HG03139 (cell line): ENCODE measurements around the gene ARL5B.
A peak's percentile ranks its signal among the peaks of the same experiment; 100 is the strongest.

Experiments
- ATAC-seq: cut with Tn5 transposase; IDR thresholded peaks from one replicate; pipeline ENCODE4 v1.9.1; 2021; ENCODE audit not compliant: unreplicated experiment

Gene ARL5B

GRCh38 chr10:18658271-18659124 is 733 bp upstream of the ARL5B start:
- ATAC-seq, result no peak

DNA sequence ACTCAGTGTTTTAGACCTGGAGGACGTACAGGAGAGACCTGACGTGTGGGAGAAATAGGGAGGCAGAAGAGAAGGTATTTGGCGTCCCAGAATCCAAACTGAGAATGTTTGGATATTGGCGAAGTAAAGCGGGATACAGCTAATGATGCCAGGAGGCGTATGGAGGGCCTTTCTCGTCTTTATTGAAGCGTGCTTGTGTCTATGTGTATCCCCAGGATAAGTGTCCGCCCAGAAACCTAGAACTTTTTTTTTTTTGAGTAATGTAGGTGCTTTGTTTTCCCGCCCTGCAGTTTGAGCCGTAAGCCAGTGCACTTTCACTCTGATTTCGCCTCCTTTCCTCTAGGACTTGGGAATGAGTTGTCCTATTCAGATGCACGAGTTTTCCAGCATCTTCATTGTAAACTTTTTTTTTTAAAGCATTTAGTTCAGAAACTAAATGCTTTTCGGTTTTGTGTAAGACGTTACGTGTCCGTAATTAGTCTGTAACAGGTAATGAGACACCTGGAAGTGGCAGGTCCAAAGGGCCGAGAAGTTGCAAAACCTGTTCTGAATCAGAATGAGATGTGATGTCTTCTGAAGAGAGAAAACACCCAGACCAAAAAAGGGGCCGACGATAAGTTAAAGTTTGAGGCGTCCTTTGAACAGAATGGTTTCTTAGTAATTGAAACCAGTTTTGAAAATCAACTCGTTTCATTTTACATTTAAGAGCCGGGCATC is 746 bp downstream of the ARL5B start:
- ATAC-seq, result peak; percentile 15

DNA sequence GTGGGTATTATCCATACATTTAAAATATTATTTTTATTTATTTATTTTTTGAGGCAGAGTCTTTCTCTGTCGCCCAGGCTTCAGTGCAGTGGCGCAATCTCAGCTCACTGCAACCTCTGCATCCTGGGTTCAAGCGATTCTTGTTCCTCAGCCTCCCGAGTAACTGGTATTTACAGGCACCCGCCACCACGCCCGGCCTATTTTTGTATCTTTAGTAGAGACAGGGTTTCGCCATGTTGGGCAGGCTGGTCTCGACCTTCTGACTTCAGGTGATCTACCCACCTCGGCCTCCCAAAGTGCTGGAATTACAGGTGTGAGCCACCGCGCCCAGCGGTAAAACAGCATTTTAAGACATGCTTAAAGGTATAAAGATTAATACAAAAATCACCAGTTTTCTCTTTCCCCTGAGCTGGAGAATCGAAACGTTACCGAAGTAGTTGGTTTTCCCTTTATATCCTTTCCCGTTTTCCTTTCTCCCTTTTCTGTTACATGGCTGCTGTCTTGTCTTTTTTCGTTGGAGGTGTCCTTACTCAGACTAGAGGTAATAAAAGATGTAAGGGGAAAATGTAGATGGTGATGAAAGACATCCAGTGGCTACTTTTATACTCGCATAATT is 1.7 kb downstream of the ARL5B start:
- ATAC-seq, result no peak

DNA sequence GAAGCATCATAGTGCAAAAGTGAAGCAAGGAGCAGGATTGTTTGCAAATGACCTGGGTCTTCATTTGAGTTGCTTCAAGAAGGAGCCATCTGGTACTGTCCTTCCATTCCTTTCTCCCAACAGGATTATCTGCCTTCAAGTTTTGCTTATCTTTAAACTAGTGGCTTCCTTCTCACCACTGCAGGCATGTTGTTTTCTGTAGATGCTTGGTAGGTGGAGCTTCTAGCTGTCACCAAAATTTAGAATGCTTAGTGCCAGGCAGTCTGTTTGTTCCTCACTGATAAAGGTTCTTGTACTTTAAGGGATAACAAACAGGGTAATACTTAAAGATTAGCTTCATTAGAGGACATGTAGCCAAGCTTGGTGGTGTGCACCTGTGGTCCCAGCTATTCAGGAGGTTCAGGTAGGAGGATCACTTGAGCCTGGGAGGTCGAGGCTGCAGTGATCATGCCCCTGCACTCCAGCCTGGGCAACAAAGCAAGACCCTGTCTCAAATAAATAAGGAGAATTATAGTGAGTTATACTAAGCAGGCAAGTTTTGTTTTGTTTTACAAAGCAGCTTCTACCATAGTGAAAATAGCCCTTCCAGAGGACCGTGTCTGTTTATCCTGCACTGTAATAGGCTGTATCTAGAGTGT is 5.7 kb downstream of the ARL5B start:
- ATAC-seq, result no peak

GRCh38 chr10:18665815-18666558 is 6.8 kb downstream of the ARL5B start:
- no peak for ATAC-seq

- ATAC-seq, result no peak
These were observed 7.6 kb downstream of the ARL5B start for GRCh38 chr10:18666810-18667209.

DNA sequence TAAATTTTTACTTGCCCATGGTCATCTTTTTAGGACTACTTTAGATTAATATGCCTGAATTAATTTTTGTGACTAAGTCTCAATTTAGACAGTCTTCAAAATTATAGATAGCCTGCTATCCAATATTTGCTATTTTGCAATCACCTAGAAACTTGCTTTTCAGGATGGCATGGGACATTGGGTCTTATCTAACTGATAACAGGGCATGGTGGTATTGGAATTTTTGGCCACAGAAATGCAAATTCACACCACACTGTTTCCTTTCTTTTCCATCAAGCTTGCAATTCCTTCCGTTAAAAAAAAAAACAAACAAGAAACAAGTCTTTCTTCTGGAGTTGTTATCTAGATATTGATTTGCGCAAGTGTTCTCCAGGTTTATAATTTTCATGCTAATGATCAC is 8.8 kb downstream of the ARL5B start:
- ATAC-seq, result no peak

- no peak for ATAC-seq
These were observed 16.0 kb downstream of the ARL5B start for GRCh38 chr10:18675086-18675801.

GRCh38 chr10:18680754-18681153 is 21.5 kb downstream of the ARL5B start:
- ATAC-seq, result no peak

- no peak for ATAC-seq
These were observed 22.1 kb downstream of the ARL5B start for GRCh38 chr10:18681366-18681765.

- no peak for ATAC-seq
These were observed 22.8 kb downstream of the ARL5B start for GRCh38 chr10:18681971-18682411.

DNA sequence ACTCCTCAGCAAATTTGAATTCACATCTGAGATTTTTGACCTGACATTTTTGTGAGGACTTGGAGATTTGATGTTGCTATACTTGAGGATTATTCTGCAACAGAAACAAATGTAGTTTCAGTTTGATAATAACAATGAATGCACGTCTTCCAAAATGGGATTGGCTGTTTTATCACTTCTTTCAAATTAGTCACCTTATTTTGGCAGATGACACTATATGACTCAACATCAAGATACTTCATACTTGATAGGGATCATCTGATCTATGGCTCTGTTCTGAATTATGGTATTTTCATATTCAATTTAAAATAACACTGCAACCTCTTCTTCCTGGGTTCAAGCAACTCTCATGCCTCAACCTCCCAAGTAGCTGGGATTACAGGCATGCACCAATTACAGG is 24.2 kb downstream of the ARL5B start:
- no peak for ATAC-seq

DNA sequence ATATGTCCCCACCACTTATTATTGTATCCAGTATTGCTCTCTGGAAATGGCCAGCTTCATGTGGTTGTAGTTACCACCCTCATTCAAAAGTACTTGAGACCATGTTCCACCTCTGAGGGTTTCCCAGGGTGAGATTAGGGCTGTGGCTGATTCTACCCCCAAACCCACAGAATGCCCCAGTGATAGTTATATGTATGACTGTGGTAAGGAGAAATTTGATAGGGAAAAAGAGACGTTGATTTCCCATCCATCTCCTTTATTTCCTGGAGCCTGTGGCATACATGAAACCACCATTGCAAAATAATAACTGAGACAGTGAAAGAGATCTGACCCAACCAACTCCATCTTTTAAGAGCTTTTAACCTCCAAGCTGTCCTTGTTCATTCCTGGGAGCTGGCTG is 25.2 kb downstream of the ARL5B start:
- no peak for ATAC-seq

- ATAC-seq, result no peak
These were observed 25.7 kb downstream of the ARL5B start for GRCh38 chr10:18684953-18685352.

DNA sequence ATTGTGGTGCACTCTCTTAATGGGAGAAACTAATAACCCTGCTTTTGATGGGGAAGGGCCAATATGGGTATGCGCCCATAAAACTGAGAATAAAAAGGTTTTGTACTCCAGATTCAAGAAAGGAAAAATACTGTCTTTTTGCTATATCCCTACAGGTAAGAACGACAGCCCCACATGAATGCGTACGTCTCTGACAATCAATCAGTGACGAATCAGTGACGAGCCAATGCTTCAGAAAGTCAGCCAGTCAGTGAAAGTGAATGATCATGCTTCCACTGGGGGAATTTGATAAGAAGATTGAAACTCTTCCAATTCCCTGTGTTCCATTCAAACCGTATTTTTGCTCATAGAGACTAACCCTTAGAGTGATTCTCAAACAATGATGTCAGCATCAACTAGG is 26.3 kb downstream of the ARL5B start:
- no peak for ATAC-seq

DNA sequence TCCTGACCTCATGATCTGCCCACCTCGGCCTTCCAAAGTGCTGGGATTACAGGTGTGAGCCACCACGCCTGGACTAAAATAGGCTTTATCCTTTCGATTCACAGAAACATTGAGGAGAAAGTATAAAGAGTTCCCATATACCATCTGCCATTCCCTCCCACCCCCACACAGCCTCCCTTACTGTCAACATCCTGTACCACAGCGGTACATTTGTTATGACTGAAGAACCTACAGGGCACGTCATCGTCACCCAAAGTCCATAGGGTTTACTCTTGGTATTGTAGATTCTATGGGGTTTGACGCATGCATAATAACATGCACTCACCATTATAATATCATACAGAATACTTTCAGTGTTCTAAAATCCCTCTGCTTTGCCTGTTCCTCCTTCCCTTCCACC is 28.0 kb downstream of the ARL5B start:
- ATAC-seq, result no peak

DNA sequence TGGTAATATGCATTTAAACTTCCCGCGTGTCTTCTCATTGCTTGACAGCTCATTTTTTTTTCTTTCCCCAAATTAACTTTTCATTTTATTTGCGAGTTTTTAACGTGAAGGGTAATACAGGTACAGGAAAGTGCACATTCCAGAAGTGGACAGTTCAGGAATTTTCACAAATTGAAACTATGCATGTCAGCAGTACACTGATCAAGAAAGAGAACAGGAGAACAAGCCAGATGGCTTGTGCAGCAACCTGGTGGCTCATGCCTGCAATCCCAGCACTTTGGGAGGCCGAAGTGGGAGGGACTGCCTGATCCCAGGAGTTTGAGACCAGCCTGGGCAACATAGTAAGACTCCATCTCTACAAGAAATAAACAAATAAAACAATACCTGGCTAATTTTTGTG is 28.5 kb downstream of the ARL5B start:
- no peak for ATAC-seq

- ATAC-seq, result no peak
These were observed 30.3 kb downstream of the ARL5B start for GRCh38 chr10:18689498-18689897.

- ATAC-seq, result no peak
These were observed 31.3 kb downstream of the ARL5B start for GRCh38 chr10:18690541-18690940.
